GM06990 (cell line): ENCODE measurements around the gene CH25H.

Source experiments
- DNase-seq: peaks from one replicate; pipeline ENCODE4 v3.0.0-alpha.2; 2011; ENCODE audit not compliant: insufficient read length; ENCODE audit errors: extremely low read depth
- H3K27me3 ChIP-seq: replicated peaks from 2 replicates; pipeline ENCODE4 v1.6.0; 2011; ENCODE audit warnings: low read length; ENCODE audit not compliant: control insufficient read depth, insufficient read depth
- H3K36me3 ChIP-seq: 2 replicates; pipeline ENCODE4 v1.5.1; 2011; ENCODE audit warnings: low read length; ENCODE audit not compliant: control insufficient read depth, insufficient read depth
- H3K4me3 ChIP-seq: replicated peaks from 2 replicates; pipeline ENCODE4 v1.5.1; 2011; ENCODE audit warnings: low read depth, mild to moderate bottlenecking, control low read depth, low read length
- CTCF ChIP-seq: IDR thresholded peaks from 2 replicates; pipeline ENCODE4 v1.5.1; 2011; ENCODE audit warnings: low read length, control low read depth, mild to moderate bottlenecking, inconsistent platforms; ENCODE audit not compliant: insufficient read depth, poor library complexity, severe bottlenecking

CH25H gene

GRCh38 chr10:89241486-89242344 is 34.6 kb upstream of the CH25H start:
- H3K36me3 ChIP-seq: peaks cover 3% of the 10 kb centered on the region
- no peak for DNase-seq
- TF ChIP-seq CTCF: no peak

DNA sequence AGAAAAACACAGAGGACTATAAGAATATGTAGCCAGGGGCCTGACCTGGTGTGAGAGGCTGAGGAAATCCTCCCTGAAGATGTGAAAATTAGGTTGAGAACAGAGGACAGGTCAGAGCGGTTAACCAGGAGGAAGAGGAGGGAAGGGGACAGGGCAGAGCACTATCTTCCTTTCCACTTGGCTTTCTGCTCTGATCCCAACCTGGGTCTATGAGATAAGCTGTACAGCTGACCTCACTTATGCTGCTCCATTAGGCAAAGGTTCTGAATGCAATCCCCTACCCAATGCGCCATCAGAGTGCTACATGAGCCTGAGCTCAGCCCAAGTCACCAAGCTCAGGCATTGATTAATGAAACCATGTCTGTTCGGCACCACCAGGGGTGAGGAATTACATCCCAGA is 33.9 kb upstream of the CH25H start:
- Histone ChIP-seq H3K36me3 (peaks cover 3% of the 10 kb centered on the region), H3K27me3 (no peaks in the 10 kb centered on the region), H3K4me3 (no peak overlapping the region)
- no peak for TF ChIP-seq CTCF
- DNase-seq: no peak

More at GRCh38 chr10:89241486-89242344, 34.6 kb upstream of the CH25H start:
- Histone ChIP-seq H3K27me3 (no peaks in the 10 kb centered on the region), H3K4me3 (no peak overlapping the region)

- Histone ChIP-seq H3K27me3 (no peaks in the 10 kb centered on the region), H3K4me3 (no peak overlapping the region), H3K36me3 (peaks cover 3% of the 10 kb centered on the region)
- no peak for DNase-seq
- TF ChIP-seq CTCF: no peak
These were observed 33.4 kb upstream of the CH25H start for GRCh38 chr10:89240519-89240918.

DNA sequence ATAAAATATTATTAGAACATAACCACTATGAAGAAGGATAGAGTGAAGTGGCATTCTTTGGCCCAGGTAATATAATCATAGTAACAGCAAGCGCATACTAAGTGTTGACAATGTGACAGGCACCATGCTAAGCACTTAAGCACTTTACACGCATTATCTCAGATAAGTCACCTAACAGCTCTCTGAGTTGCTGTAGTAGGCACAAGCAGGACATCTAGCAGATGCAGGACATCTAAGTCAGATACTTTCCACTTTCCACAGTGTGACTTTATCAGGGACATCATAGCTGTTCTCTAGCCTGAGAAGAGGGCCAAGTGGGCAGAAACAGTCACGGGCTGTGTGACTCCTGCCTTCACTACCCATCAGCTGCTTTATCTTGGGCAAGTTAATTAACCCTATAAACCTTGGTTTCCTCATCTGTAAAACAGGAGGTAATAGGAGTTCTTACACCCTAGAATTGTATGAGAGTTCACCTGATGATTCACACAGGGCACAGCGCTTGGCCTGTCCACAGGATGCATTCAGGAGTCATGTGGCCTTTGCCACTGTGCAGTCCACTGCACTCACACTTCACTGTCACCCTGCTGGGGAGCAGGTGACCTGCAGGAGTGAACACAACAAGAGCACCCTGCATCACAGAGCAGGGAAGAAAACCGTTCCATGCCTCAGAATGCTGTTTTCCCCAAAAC is 32.0 kb upstream of the CH25H start:
- DNase-seq: no peak
- TF ChIP-seq CTCF: no peak
- no peaks in the 10 kb centered on the region for H3K27me3 ChIP-seq
- no peak overlapping the region for H3K4me3 ChIP-seq
- H3K36me3 ChIP-seq: peaks cover 3% of the 10 kb centered on the region

GRCh38 chr10:89237849-89238248 is 30.7 kb upstream of the CH25H start:
- H3K36me3 ChIP-seq: peaks cover 3% of the 10 kb centered on the region

More at GRCh38 chr10:89237849-89238248, 30.7 kb upstream of the CH25H start:
- Histone ChIP-seq H3K4me3 (no peak overlapping the region), H3K27me3 (no peaks in the 10 kb centered on the region)
- TF ChIP-seq CTCF: no peak
- DNase-seq: no peak
